HG02571 (cell line): ENCODE measurements around the gene CSNK1G3.
"Not testable (repeated sequence)": the region's sequence is repeated elsewhere in the genome, so short reads cannot be mapped to it uniquely, and the experiment has no call there.

Experiments
- ATAC-seq: cut with Tn5 transposase; IDR thresholded peaks from one replicate; pipeline ENCODE4 v1.9.1; 2021; ENCODE audit warnings: mild to moderate bottlenecking, moderate library complexity; ENCODE audit not compliant: unreplicated experiment

Gene CSNK1G3

DNA sequence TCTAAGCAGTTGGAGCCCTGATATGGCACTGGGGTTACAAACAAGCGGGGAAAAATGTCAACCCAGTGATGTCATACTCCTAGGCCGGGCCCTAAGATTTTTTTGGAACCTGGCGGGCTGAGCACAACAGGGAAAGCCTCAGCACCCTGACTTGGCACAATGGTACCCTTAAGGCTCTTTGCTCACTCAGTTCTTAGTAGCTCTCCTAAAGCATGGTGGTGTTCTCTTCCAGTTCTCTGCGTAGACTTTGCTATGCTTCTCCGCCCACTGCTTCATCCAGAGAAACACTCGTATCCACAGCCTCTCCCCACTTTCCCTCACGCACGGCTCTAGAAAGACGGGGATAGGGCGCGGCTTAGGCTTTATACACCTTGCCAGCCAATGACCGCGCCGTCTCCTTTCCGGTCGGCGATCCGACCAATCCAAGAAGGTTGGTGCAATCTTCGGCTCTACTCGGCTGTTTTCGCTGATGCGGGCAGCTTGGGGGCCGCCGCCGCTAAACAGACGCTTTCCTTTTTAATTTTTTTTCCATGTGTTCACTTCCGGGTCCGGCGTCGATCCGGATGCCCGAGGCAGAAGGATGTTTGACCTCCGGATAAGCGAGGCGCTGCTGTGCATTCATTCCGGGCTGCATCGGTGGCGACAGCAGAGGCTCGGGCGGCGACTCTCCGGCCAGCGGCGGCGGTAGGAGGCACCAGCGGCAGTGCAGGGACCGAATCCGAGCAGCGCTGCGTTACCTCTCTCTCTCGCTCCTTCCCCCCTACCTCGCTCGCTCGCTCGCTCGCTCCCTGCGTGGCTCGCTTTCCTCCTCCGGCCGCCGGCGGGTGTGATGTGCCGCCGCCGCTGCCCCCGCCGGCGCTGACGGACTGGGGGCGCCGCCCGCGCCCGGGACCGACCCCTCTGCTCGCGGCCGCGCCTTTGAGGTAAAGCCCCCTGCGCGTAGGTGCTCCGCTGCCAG is at the start of gene CSNK1G3:
Gene CSNK1G3 (plus strand): TSS at position 530 of the 958 bp plus-strand sequence. CDS start 33,487 bp downstream, outside the sequence.
- peak; percentile 97 for ATAC-seq

DNA sequence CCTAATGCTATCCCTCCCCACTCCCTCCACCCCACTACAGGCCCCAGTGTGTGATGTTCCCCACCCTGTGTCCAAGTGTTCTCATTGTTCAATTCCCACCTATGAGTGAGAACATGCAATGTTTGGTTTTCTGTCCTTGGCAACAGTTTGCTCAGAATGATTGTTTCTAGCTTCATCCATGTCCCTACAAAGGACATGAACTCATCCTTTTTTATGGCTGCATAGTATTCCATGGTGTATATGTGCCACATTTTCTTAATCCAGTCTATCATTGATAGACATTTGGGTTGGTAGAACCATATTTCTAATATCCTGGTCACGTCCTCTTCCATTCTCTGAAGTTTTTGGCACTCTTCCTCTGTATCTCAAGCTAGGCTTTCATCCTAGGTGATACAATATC is 45.1 kb upstream of the CSNK1G3 start:
- ATAC-seq = not testable (repeated sequence)

DNA sequence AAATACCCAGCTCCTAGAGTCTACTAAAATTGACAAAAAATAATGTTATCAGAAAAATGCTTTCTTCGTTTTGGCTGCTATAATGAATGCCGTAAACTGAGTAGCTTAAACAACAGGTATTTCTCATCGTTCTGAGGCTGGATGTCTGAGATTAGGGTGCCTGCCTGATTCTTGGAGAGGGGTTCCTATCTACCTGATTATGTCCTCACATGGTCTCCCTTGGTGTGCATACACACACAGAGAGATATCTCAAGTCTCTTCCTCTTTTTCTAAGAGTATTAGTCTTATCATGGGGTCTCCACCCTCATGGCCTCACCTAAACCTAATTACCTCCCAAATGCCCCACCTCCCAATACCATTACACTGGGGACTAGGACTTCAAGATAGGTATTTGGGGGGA is 40.6 kb upstream of the CSNK1G3 start:
- no peak for ATAC-seq

DNA sequence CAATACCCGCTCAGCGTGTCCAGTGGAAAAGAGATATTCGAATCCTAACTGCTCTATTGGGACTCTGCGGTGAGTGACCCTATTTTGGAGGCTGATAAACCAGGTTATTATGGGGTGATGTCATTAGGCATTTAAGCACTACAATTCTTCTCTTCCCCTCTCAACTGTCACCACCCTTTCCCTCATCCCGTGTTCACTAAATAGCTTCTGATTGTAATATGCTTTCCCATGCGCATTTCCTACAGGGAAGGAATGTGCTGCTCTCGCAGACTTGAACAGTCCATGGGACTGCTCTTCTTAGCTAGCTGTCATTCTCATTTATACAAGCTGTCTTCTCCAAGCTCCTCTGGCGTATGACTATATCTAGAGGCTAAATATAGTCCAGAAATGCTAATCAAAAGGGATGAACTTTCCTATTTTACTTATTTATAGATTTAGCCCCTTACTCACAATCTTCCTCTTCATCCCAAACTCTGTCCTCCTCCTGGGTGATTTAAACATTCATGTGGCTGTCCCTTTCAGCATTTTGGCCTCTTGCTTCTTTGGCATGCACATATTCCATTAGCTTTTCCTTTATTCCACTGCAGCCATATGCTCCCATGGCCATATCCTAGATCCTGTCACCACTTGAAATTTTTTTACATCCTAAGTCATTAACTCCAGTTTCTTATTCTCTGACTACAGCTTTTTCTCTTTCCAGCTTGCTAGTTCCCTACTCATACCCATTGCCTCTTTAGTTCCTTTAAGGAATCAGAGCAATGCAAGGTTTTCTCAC is 39.6 kb upstream of the CSNK1G3 start:
- ATAC-seq = no peak

- no peak for ATAC-seq
These were observed 37.7 kb upstream of the CSNK1G3 start for GRCh38 chr5:123474228-123474627.

GRCh38 chr5:123476731-123477130 is 35.2 kb upstream of the CSNK1G3 start:
- no peak for ATAC-seq

GRCh38 chr5:123478546-123478945 is 33.4 kb upstream of the CSNK1G3 start:
- no peak for ATAC-seq

GRCh38 chr5:123482258-123482657 is 29.7 kb upstream of the CSNK1G3 start:
- ATAC-seq = no peak

GRCh38 chr5:123483446-123484077 is 28.4 kb upstream of the CSNK1G3 start:
- ATAC-seq = no peak

- no peak for ATAC-seq
These were observed 26.7 kb upstream of the CSNK1G3 start for GRCh38 chr5:123485275-123485674.

GRCh38 chr5:123486951-123487655 is 24.9 kb upstream of the CSNK1G3 start:
- ATAC-seq = no peak

DNA sequence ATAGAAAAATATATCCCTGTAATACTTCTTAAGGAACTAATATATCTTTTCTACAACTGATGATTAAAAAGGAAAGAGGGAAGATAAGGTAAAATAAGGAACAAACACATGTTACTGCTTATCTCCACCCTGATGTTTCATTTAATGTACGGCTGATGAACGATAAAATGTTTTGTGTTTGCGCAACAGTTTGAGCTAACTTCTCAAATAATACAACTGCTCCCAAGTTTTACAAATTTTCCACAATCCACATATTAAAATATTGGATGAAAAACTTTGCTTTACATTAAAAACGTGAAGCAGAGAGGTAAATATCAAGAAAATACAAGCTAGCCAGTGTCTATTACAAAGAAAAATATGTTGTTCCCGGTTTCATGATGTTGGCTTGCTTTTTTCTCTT is 21.0 kb upstream of the CSNK1G3 start:
- ATAC-seq = no peak

DNA sequence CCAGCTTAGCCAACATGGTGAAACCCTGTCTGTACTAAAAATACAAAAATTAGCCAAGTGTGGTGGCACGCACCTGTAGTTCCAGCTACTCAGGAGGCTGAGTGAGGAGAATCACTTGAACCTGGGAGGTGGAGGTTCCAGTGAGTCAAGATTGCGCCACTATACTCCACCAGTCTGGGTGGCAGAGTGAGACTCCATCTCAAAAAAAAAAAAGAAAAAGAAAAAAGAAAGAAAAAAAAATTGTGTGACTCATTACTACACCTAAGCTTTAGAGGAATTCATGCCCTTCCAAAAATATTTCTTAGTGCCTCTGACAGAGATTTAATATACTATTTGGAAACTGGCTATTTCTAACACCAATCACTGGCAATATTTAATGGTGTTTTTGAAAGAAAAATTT is 16.8 kb upstream of the CSNK1G3 start:
- not testable (repeated sequence) for ATAC-seq

DNA sequence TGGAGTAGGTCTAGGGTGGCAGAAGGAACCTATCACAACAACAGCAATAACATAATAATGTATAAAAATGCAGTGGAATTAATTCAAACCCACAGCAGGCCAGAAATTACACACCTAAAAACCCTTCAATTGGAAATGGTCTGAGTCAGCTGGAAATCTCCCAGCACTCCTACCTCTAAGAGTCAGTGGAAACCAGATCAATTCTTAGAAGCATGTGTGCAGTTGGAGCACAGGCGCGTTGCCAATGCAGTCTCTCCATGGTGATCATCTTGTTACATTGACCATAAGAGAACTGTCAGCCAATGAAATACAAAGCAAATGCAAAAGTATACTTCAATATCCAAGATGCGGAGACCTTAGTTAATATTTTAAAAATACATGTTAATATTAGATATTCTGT is 15.1 kb upstream of the CSNK1G3 start:
- ATAC-seq = no peak

- no peak for ATAC-seq
These were observed 11.5 kb upstream of the CSNK1G3 start for GRCh38 chr5:123500471-123500870.

- ATAC-seq = no peak
These were observed 9.9 kb upstream of the CSNK1G3 start for GRCh38 chr5:123502120-123502519.

- ATAC-seq = no peak
These were observed 8.7 kb upstream of the CSNK1G3 start for GRCh38 chr5:123503299-123503698.

GRCh38 chr5:123505633-123506032 is 6.3 kb upstream of the CSNK1G3 start:
- ATAC-seq = no peak

DNA sequence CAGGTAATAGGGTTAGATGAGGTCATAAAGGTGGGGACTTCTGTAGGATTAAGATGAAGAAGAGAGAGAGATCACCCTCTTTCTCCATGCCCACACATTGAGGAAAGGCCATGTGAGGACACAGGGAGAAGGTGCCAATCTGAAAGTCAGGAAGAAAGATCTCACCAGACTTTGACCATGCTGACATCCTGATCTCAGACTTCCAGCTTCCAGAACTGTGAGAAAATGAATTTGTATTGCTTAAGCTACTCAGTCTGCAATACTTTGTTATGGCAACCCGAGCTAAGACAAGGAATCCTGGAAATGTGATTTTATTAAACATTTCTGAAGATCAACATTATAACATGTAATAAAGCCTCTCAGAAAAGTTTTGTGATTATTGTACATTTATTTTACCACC is 3.5 kb upstream of the CSNK1G3 start:
- ATAC-seq = no peak

DNA sequence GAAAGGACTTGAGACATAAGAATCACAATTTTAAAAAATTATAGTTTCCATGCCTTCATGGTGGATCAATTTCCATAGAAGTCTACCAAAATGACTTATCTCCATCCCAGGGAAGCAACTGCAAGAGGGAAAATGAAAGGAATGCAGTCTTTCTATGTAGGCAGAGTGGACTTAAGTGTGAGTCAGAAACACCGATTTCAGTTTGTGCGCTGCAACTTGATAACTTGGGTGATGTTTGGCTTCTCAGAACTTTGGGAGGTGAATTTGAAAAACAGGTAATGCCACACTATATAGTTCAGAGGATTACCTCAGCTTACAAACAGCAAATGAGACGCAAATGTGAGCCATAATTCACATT is 708 bp upstream of the CSNK1G3 start:
- no peak for ATAC-seq
